AG04449 (cell line): ENCODE data around the gene MZB1.

Experiments
- CTCF ChIA-PET: fragments of 350-600 bp; formaldehyde crosslinking; extraction: SDS; loops from one replicate; lab custom pipeline; 2021; ENCODE audit warnings: antibody characterized with exemption; lab: Yijun Ruan, JAX
- POLR2A ChIA-PET: fragments of 400-600, 350-600 bp; formaldehyde crosslinking; extraction: SDS; loops from one replicate; lab custom pipeline; 2020; ENCODE audit warnings: antibody characterized with exemption, inconsistent platforms; lab: Yijun Ruan, JAX
- DNase-seq: peaks from one replicate; pipeline ENCODE4 v3.0.0-alpha.2; 2010; ENCODE audit warnings: low read depth, low spot score
- H3K4me3 ChIP-seq: 2 replicates; pipeline ENCODE4 v1.5.1; 2011; ENCODE audit warnings: low read depth, mild to moderate bottlenecking, control low read depth, low read length
- TF ChIP-seq, protein P1 (sequence below): IDR thresholded peaks from one replicate; pipeline ENCODE4 v1.5.1; 2011; ENCODE audit warnings: mild to moderate bottlenecking, moderate library complexity, low read length, control low read depth, inconsistent platforms; ENCODE audit not compliant: insufficient read depth; ENCODE audit errors: missing control alignments

The MZB1 gene

GRCh38 chr5:139401546-139401945 lies 11.8 kb upstream of the MZB1 start:
- ChIA-PET CTCF (interaction anchor here (0.8 to 2.3 kb wide), 4 partner anchors 10 to 116 kb away, joined by 3 to 7 read pairs (median 3); no protein-coding TSS in a partner anchor), POLR2A (no interaction called here)
- TF ChIP-seq, protein P1, sequence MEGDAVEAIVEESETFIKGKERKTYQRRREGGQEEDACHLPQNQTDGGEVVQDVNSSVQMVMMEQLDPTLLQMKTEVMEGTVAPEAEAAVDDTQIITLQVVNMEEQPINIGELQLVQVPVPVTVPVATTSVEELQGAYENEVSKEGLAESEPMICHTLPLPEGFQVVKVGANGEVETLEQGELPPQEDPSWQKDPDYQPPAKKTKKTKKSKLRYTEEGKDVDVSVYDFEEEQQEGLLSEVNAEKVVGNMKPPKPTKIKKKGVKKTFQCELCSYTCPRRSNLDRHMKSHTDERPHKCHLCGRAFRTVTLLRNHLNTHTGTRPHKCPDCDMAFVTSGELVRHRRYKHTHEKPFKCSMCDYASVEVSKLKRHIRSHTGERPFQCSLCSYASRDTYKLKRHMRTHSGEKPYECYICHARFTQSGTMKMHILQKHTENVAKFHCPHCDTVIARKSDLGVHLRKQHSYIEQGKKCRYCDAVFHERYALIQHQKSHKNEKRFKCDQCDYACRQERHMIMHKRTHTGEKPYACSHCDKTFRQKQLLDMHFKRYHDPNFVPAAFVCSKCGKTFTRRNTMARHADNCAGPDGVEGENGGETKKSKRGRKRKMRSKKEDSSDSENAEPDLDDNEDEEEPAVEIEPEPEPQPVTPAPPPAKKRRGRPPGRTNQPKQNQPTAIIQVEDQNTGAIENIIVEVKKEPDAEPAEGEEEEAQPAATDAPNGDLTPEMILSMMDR, result no peak
- no peak overlapping the region for H3K4me3 ChIP-seq
- DNase-seq, result no peak

- TF ChIP-seq, protein P1, result no peak
- DNase-seq, result no peak
- POLR2A ChIA-PET, result no interaction called here
- CTCF ChIA-PET, result interaction anchor here (1.4 kb wide), 1 partner anchor 9 kb away, joined by 3 read pairs; no protein-coding TSS in a partner anchor
- H3K4me3 ChIP-seq, result no peak overlapping the region
These were observed 9.9 kb upstream of the MZB1 start for GRCh38 chr5:139399501-139400121.

DNA sequence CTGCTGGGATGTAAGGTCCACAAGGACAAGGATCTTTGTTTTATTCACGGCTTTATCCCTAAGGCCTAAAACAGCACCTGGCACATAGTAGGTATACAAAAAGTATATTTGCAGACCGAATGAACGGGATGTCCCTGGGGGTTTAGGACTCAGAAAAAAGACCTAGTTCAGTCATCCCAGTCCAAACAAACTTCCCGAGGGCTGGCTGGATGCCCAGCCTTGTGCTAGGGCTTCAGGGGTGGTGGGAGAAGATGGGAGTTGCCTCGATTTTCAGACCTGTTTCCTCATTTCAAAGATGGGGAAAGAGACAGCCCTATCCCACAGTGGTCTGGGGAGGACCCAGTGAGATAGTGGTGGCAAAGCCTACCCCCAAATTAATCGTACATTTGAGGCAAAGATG lies 8.2 kb upstream of the MZB1 start:
- no peak for DNase-seq
- TF ChIP-seq, protein P1, result no peak
- H3K4me3 ChIP-seq, result no peak overlapping the region
- ChIA-PET CTCF (no interaction called here), POLR2A (no interaction called here)

DNA sequence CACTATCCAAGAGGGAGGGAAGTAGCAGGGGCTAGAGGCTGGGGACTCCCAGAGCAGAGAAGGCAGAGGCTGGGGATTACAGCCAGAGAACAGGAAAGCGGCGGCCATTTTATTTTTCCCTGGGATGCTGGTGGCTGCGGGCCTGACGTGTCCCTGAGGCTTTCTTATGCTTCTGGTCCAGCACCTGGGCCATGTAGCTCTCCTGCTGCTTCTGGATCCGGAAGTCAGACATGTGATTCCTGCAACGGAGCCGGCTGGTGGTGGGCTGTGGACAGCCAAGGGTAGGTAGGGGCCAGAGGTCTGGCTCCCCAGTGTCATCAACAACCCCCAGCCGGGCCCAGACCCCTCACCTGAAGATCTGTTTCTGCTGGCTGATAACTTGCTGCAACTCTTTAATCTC lies 7.0 kb upstream of the MZB1 start:
- ChIA-PET CTCF (no interaction called here), POLR2A (no interaction called here)
- no peak for DNase-seq

DNA sequence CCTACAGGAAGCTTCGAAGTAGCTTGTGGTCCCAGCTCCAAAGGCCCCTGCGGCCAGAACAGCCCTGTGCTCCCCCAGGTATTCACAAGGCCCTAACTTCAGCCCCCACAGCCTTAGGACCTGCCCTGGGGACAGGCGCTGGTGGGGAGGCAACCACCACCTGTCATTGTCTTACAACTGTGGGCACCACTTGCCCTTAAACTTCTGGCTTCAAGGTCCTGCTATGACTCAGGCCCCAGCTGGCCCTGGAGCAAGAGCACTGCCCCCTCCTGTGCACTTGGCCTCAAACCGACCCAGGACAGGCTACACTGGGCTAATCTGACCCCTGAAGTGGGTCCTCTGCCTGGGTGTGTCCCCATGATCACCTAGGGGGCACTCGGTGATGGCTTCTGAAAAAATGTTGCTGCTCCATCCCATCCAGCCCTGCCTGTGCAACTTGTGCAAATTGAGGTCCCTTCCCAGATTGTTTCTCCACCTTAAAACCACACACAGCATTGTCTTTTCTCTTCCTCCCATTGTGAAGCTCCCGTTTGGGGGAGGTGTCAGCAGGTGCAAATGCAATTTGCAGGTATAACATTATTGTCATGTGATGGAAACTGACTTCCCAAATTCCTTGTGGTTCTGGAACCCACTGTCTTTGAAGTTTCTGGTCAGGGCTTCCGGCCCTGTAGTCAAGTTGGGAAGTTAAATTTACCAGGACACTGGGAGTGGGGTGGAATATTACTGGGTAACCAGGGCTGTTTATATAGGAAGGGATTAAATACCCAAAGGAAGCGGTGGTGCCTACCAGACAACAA lies 6.3 kb upstream of the MZB1 start:
- TF ChIP-seq, protein P1, result no peak
- DNase-seq, result no peak
- no peak overlapping the region for H3K4me3 ChIP-seq
- ChIA-PET CTCF (interaction anchor here (1.0 to 1.1 kb wide), 2 partner anchors 15 to 118 kb away, joined by 3 to 4 read pairs; no protein-coding TSS in a partner anchor), POLR2A (no interaction called here)

More for the DNA sequence above, 7.0 kb upstream of the MZB1 start:
- TF ChIP-seq, protein P1, result no peak
- H3K4me3 ChIP-seq, result no peak overlapping the region
